ENCODE results near the gene MYH7.

- TF ChIP-seq CTCF (IDR thresholded peaks at IDR 0.05) (no peak), ZFX (IDR thresholded peaks at IDR 0.05; ENCODE audit: borderline replicate concordance) (no peak)
These were observed 3.1 kb downstream of the MYH7 start for GRCh38 chr14:23432102-23432925.
